IMR-90 (cell line): Measurements from ENCODE around the gene TRIM5. TPM values are rescaled to one million over a fixed set of nuclear protein-coding genes. Genes with fewer than 3 reads are reported as not detected.

Experiments used
- ATAC-seq: fragments of 200-7000 bp; cut with Tn5 transposase; 2 replicates; pipeline ENCODE4 v1.9.1; 2020; ENCODE audit warnings: low read depth, mild to moderate bottlenecking, moderate library complexity
- BruUV-seq: library from RNA; stranded (reverse); fragments of 400-500 nt; replicated peaks from 2 replicates; lab custom pipeline; 2021; lab: Mats Ljungman, UMichigan
- CTCF ChIA-PET: fragments of 300-600 bp; formaldehyde crosslinking; extraction: SDS; loops from one replicate; lab custom pipeline; 2021; ENCODE audit warnings: antibody characterized with exemption; lab: Yijun Ruan, JAX
- POLR2A ChIA-PET: fragments of 300-600 bp; sonication (Branson Sonifier 250); formaldehyde crosslinking; loops from one replicate; lab custom pipeline; 2022; ENCODE audit warnings: antibody characterized with exemption; ENCODE audit not compliant: unreplicated experiment; lab: Charles Lee
- DNase-seq: peaks from one replicate; pipeline ENCODE4 v3.0.0; 2013
- H2AFZ ChIP-seq: replicated peaks from 2 replicates; pipeline ENCODE3; 2013; ENCODE audit warnings: low read length, mild to moderate bottlenecking; ENCODE audit not compliant: poor library complexity
- H2AK5ac ChIP-seq: 2 replicates; pipeline ENCODE4 v1.6.1; 2013; ENCODE audit warnings: low read depth, low read length, inconsistent platforms
- H2AK9ac ChIP-seq: replicated peaks from 2 replicates; pipeline ENCODE3; 2013; ENCODE audit warnings: mild to moderate bottlenecking, low read depth, low read length, moderate library complexity; ENCODE audit not compliant: poor library complexity
- H2BK120ac ChIP-seq: 2 replicates; pipeline ENCODE4 v1.6.1; 2013; ENCODE audit warnings: low read depth, low read length, inconsistent platforms
- H2BK15ac ChIP-seq: 3 replicates; pipeline ENCODE4 v1.6.1; 2013; ENCODE audit warnings: low read depth, low read length, inconsistent platforms
- H2BK20ac ChIP-seq: 2 replicates; pipeline ENCODE4 v1.6.1; 2013; ENCODE audit warnings: low read depth, mild to moderate bottlenecking, inconsistent platforms, low read length, moderate library complexity
- H2BK5ac ChIP-seq: 2 replicates; pipeline ENCODE4 v1.6.1; 2013; ENCODE audit warnings: mild to moderate bottlenecking, low read depth, low read length, inconsistent platforms; ENCODE audit not compliant: poor library complexity, severe bottlenecking
- H3K14ac ChIP-seq: replicated peaks from 2 replicates; pipeline ENCODE4 v1.6.1; 2013; ENCODE audit warnings: low read depth, low read length, inconsistent platforms
- H3K18ac ChIP-seq: 2 replicates; pipeline ENCODE4 v1.6.1; 2013; ENCODE audit warnings: low read depth, low read length, control low read depth
- H3K23ac ChIP-seq: 2 replicates; pipeline ENCODE4 v1.6.1; 2013; ENCODE audit warnings: low read depth, low read length, inconsistent platforms
- H3K27ac ChIP-seq: 2 replicates; pipeline ENCODE4 v1.5.1; 2013; ENCODE audit warnings: mild to moderate bottlenecking, control low read depth, low read length; ENCODE audit not compliant: insufficient read depth
- H3K27me3 ChIP-seq: 2 replicates; pipeline ENCODE4 v1.6.1; 2013; ENCODE audit warnings: low read length; ENCODE audit not compliant: control insufficient read depth, insufficient read depth
- H3K36me3 ChIP-seq: 2 replicates; pipeline ENCODE4 v1.6.1; 2013; ENCODE audit warnings: low read length, mixed read lengths; ENCODE audit not compliant: control insufficient read depth, insufficient read depth
- H3K4ac ChIP-seq: 2 replicates; pipeline ENCODE4 v1.6.1; 2013; ENCODE audit warnings: low read depth, low read length, inconsistent platforms
- H3K4me1 ChIP-seq: 2 replicates; pipeline ENCODE4 v1.6.1; 2013; ENCODE audit warnings: low read length, mixed read lengths; ENCODE audit not compliant: control insufficient read depth, insufficient read depth
- H3K4me2 ChIP-seq: 2 replicates; pipeline ENCODE4 v1.6.1; 2013; ENCODE audit warnings: low read depth, mild to moderate bottlenecking, control low read depth, low read length, moderate library complexity
- H3K4me3 ChIP-seq: 2 replicates; pipeline ENCODE4 v1.5.1; 2013; ENCODE audit warnings: low read depth, mild to moderate bottlenecking, control low read depth, low read length, moderate library complexity; ENCODE audit not compliant: insufficient read depth
- H3K56ac ChIP-seq: 2 replicates; pipeline ENCODE4 v1.6.1; 2013; ENCODE audit warnings: low read length, inconsistent platforms; ENCODE audit not compliant: insufficient read depth; ENCODE audit errors: extremely low read depth
- H3K79me1 ChIP-seq, 2 experiments: 2 replicates each; pipeline ENCODE4 v1.6.1; 2013; ENCODE audit warnings: low read length in 2 of 2, inconsistent platforms in 1 of 2, low read depth in 1 of 2
- H3K9ac ChIP-seq: 2 replicates; pipeline ENCODE4 v1.6.1; 2013; ENCODE audit warnings: low read depth, low read length, control low read depth
- H3K9me1 ChIP-seq: 2 replicates; pipeline ENCODE4 v1.6.1; 2013; ENCODE audit warnings: low read length, inconsistent platforms; ENCODE audit not compliant: insufficient read depth
- H3K9me3 ChIP-seq: 2 replicates; pipeline ENCODE4 v1.6.1; 2013; ENCODE audit warnings: low read length; ENCODE audit not compliant: control insufficient read depth, insufficient read depth
- H4K20me1 ChIP-seq: 2 replicates; pipeline ENCODE4 v1.6.1; 2013; ENCODE audit warnings: low read length, inconsistent platforms; ENCODE audit not compliant: insufficient read depth
- H4K5ac ChIP-seq: 2 replicates; pipeline ENCODE4 v1.6.1; 2013; ENCODE audit warnings: mild to moderate bottlenecking, low read depth, low read length, control low read depth
- H4K8ac ChIP-seq, 2 experiments: 2 replicates each; pipeline ENCODE4 v1.6.1; 2013; ENCODE audit warnings: low read depth in 2 of 2, low read length in 2 of 2, control low read depth in 1 of 2, inconsistent platforms in 1 of 2
- H4K91ac ChIP-seq: 2 replicates; pipeline ENCODE4 v1.6.1; 2013; ENCODE audit warnings: low read depth, low read length, inconsistent platforms; ENCODE audit not compliant: insufficient read depth
- CEBPB ChIP-seq: IDR thresholded peaks from 2 replicates; pipeline ENCODE4 v1.6.1; 2012; ENCODE audit warnings: low read depth, low read length, improper control_type of control experiment
- FOS ChIP-seq: fragments of 150-350 bp; IDR thresholded peaks from 2 replicates; pipeline ENCODE4 v1.6.1; 2016; ENCODE audit warnings: low read depth, low read length
- MAZ ChIP-seq: IDR thresholded peaks from 2 replicates; pipeline ENCODE4 v1.6.1; 2012; ENCODE audit warnings: low read depth, mild to moderate bottlenecking, low read length, improper control_type of control experiment, moderate library complexity, borderline replicate concordance
- POLR2A ChIP-seq: IDR thresholded peaks from 2 replicates; pipeline ENCODE4 v1.6.1; 2012; ENCODE audit warnings: mild to moderate bottlenecking, low read depth, low read length
- RAD21 ChIP-seq: IDR thresholded peaks from 2 replicates; pipeline ENCODE4 v1.6.1; 2012; ENCODE audit warnings: low read length, improper control_type of control experiment
- RFX5 ChIP-seq: IDR thresholded peaks from 2 replicates; pipeline ENCODE4 v1.8.0; 2012; ENCODE audit warnings: low read depth, mild to moderate bottlenecking, low read length, moderate library complexity
- SMC3 ChIP-seq: fragments of 150-350 bp; IDR thresholded peaks from 2 replicates; pipeline ENCODE4 v1.6.1; 2016; ENCODE audit warnings: low read depth, mild to moderate bottlenecking, antibody characterized with exemption, low read length, moderate library complexity
- WGBS, 2 experiments: methylation state at CpG; one replicate each; pipeline versions ENCODE4 v1.1.5 to v1.1.7; 2013; ENCODE audit warnings: missing lambda C conversion rate in 2 of 2; ENCODE audit not compliant: insufficient read length in 1 of 2; ENCODE audit errors: extremely low coverage in 2 of 2; 5-methylcytosine and 5-hydroxymethylcytosine counted together
- dilution Hi-C: fragments of 300-500 bp; cut with HindIII; formaldehyde crosslinking; loops from one replicate; pipeline ENCODE4 v1.14.3; 2018; ENCODE audit warnings: low sequenced_read_pairs; ENCODE audit not compliant: unreplicated experiment
- in situ Hi-C: fragments of 300-500 bp; cut with MboI; formaldehyde crosslinking; loops from 3 replicates; pipeline ENCODE4 v1.14.3; 2019; ENCODE audit warnings: low sequenced_read_pairs, inconsistent platforms, mixed read lengths
- intact Hi-C: fragments of 100-400 bp; cut with micrococcal nuclease; formaldehyde crosslinking; loops from 2 replicates; pipeline ENCODE4 v1.10.0; 2022
- polyA plus RNA-seq, 3 experiments: library from polyadenylated mRNA; depleted of rRNA; stranded (reverse); fragments of >200 nt; gene quantifications; 2 replicates each; pipeline ENCODE4 v1.2.3, GENCODE V29; 2012; ENCODE audit warnings: low replicate concordance in 1 of 3
- total RNA-seq: library from RNA; depleted of rRNA; stranded (reverse); fragments of >200 nt; gene quantifications from 2 replicates; pipeline ENCODE4 v1.2.3, GENCODE V29; 2012
- TF ChIP-seq, protein P1 (sequence below): fragments of 150-350 bp; IDR thresholded peaks from 2 replicates; pipeline ENCODE4 v1.6.1; 2017; ENCODE audit warnings: mild to moderate bottlenecking, antibody characterized with exemption, low read length, low read depth

Gene TRIM5
- total and polyA plus RNA-seq, 2 of the 4 experiments (the other 2 are of a cell fraction), result 32.6 to 49.1 TPM

DNA sequence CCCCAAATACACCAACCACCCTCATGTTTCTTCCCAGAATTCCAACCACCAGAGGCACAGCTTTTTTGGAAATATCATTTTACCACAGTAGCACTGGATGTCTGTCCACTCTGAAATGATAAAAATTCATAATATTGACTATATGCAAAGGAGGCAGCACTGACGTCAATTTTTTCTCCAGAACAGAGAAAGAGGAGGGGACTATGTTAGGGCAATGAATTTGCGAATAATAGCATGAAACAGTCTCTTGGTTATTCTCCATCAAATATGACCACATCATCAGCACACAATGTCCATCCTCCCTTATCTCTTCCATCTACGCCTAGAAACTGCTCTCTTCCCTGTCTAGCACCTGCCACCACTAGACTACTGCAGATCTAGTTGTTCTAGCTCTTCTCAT, 38.7 kb downstream of the TRIM5 start:
- BruUV-seq, result no TSS peak
- ChIA-PET CTCF (no interaction called here), POLR2A (no interaction called here)
- no peak overlapping the region for H3K9ac ChIP-seq
- no peak overlapping the region for H2BK5ac ChIP-seq
- no peak overlapping the region for H2AFZ ChIP-seq
- H3K4ac ChIP-seq, result no peak overlapping the region
- H3K4me2 ChIP-seq, result no peak overlapping the region
- intact Hi-C loops (no loop called here), dilution Hi-C loops (no loop called here), in situ Hi-C loops (no loop called here)
- no peak overlapping the region for H2BK20ac ChIP-seq
- DNase-seq (no peak), ATAC-seq (no peak)
- no CpG with 5 or more reads among the region's 3 CpGs for WGBS, 2 experiments
- H3K27ac ChIP-seq, result no peak overlapping the region
- H2AK5ac ChIP-seq, result no peak overlapping the region
- H2AK9ac ChIP-seq, result no peak overlapping the region
- no peak overlapping the region for H3K18ac ChIP-seq
- TF ChIP-seq RAD21 (no peak), SMC3 (no peak), MAZ (no peak), POLR2A (no peak), CEBPB (no peak), FOS (no peak), RFX5 (no peak)
- TF ChIP-seq, protein P1, sequence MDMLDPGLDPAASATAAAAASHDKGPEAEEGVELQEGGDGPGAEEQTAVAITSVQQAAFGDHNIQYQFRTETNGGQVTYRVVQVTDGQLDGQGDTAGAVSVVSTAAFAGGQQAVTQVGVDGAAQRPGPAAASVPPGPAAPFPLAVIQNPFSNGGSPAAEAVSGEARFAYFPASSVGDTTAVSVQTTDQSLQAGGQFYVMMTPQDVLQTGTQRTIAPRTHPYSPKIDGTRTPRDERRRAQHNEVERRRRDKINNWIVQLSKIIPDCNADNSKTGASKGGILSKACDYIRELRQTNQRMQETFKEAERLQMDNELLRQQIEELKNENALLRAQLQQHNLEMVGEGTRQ, result no peak
- H3K9me3 ChIP-seq, result no peaks in the 10 kb centered on the region
- peaks cover 3% of the 10 kb centered on the region for H3K36me3 ChIP-seq
- H4K20me1 ChIP-seq, result no peaks in the 10 kb centered on the region
- no peak overlapping the region for H3K56ac ChIP-seq
- no peak overlapping the region for H4K5ac ChIP-seq
- no peak overlapping the region for H3K14ac ChIP-seq
- no peaks in the 10 kb centered on the region for H3K27me3 ChIP-seq
- H2BK15ac ChIP-seq, result no peak overlapping the region
- no peaks in the 10 kb centered on the region for H3K9me1 ChIP-seq
- H4K8ac ChIP-seq, result no peak overlapping the region
- no peak overlapping the region for H3K23ac ChIP-seq
- no peaks in the 10 kb centered on the region for H3K79me1 ChIP-seq
- H4K91ac ChIP-seq, result no peak overlapping the region
- H3K4me3 ChIP-seq, result no peak overlapping the region
- H2BK120ac ChIP-seq, result no peak overlapping the region
- H3K4me1 ChIP-seq, result 0 out of 2 replicates have a peak, but pooled peaks cover 1% of the 10 kb centered on the region
